GM18502 (cell line): ENCODE data around the gene INPP5J.
"Not testable (repeated sequence)": the region's sequence is repeated elsewhere in the genome, so short reads cannot be mapped to it uniquely, and the experiment has no call there.

Experiments used
- ATAC-seq: cut with Tn5 transposase; IDR thresholded peaks from one replicate; pipeline ENCODE4 v1.9.1; 2021; ENCODE audit warnings: mild to moderate bottlenecking; ENCODE audit not compliant: unreplicated experiment, poor library complexity

The INPP5J gene

DNA sequence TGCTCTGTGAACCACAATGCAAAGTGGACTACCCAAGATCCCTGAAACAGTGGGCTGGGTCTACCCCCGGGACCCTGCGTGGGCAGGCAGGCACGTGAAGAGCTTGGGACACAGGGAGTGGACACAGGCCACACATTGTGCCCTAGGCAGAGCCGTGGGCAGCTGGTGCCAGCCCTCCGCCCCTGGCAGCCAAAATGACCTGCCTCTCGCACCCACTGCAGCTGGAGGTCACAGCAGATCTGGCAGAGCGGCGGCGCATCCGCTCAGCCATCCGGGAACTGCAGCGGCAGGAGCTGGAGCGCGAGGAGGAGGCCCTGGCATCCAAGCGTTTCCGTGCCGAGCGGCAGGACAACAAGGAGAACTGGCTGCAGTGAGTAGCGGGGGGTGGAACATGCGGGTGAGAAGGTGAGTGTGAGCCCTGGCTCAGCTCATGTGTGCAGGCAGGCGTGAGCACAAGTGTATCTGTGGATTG is 35.0 kb upstream of the INPP5J start:
- ATAC-seq: no peak

DNA sequence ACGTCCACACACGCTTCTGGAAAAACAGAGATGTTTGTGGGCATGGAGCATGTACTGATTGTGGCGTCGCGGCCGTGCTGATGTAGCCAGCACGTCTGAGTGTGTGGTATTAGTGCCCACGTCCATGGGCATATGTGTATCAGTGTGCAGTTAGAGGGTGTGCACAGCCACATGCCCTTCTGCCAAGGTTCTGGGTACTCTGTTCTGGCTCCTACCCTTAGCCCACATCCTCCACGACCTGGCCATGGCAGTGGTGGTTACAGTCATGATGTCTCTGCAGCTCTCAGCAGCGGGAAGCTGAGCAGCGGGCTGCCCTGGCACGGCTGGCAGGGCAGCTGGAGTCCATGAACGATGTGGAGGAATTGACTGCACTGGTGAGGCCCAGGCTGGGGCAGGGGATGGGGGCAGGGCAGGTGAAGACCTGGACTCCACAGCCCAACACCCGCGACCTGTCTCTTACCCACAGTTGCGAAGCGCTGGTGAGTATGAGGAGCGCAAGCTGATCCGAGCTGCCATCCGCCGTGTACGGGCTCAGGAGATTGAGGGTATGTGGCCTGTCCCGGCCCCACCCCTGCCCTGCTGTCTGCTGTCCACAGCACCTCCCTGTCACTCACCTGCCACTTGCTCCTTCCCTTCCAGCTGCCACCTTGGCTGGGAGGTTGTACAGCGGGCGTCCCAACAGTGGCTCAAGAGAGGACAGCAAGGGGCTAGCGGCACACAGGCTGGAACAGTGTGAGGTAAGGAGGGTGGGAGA is 34.4 kb upstream of the INPP5J start:
- no peak for ATAC-seq

DNA sequence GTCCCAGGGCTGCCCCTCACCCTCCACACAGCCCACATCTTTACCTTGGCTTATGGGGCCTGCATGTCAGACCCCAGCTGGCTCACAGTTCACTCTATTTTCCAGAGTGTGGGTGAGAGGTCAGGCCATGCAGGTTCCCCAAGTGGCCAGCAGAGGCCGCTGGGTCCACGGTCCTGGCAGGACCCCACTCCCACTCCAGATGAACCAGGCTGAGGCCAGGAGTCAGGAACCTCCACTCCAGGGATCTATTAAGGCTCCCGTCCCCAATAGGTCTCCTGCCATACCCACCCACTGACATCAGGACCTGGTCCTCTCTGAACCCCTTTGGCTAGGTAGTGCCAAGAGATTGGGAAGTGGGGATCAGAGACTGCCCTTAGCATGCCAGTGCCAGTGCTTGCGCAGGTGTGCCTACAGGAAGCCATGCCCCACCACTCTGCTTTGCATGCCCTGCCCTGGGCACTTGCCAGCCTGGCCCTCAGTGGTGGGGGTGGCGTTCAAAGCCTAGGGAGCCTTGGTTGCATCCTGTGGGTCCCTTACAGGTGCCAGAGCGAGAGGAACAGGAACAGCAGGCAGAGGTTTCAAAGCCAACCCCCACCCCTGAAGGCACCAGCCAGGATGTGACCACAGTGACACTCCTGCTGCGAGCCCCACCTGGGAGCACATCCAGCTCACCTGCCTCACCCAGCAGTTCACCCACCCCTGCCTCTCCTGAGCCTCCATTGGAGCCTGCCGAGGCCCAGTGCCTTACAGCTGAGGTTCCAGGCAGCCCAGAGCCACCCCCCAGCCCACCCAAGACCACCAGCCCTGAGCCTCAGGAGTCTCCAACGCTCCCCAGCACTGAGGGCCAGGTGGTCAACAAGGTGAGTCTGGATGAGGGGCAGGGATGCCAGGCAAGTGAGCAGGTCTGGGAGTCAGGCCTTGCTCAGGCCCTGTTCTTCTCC is 33.3 kb upstream of the INPP5J start:
- no peak for ATAC-seq

DNA sequence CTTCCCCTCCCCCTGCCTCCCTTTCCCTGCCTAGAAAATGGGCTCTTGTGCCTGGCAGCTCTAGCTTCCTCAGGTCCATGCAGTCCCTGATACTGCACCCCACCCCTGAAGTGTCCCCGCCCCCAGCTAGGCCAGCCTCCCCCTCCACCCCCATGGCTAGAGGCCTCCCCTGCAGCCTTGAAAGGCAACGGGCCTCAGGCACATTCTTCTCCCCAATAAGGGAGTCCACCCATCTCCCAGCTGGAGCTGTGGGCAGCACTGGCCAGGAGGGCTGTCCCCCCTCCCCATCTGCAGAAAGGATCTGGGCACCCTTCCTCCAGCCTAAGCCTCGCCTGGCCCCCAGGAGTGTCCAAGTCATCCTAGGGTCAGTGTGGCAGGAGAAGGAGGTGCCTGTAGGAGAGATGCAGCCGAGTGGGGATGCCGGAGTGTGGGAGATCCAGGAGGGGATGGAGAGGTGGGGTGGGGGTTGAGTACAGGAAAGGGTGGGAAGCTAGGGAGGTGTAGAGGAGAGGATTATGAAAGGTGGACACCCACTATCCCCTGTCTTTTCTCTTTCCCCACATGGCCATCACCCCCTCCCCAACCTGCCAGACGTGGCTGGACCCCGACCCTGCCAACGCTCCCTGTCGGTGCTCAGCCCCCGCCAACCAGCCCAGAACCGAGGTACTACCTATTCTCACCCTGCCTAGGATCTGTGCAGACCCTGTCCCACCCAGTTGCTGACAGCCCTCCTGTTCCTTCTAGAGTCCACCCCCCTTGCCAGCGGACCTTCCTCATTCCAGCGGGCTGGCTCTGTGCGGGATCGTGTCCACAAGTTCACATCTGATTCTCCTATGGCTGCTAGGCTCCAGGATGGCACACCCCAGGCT is 32.3 kb upstream of the INPP5J start:
- no peak for ATAC-seq

DNA sequence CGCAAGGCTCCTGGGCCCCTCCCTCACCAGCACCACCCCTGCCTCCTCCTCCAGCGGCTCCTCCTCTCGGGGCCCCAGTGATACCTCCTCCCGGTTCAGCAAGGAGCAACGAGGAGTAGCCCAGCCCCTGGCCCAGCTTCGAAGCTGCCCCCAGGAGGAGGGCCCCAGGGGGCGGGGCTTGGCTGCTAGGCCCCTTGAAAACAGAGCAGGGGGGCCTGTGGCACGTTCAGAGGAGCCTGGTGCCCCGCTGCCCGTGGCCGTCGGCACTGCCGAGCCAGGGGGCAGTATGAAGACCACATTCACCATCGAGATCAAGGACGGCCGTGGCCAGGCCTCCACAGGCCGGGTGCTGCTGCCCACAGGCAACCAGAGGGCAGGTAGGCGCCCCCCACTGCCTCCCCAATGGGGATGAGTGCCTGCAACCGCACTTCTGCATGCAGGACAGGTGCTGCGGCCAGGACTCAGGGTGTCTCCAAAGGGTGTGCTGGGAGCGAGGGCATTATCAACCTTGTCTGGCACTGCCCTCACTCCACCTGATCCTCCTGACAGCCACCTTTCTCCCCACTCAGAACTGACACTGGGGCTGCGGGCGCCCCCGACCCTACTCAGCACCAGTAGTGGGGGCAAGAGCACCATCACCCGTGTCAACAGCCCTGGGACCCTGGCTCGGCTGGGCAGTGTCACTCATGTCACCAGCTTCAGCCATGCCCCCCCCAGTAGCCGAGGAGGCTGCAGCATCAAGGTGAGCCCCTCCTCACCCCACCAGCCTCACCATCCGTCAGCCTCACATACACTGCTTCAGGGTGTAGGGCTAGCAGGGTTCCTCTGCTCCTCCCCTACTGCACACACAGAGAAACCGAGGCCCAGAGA is 31.4 kb upstream of the INPP5J start:
- ATAC-seq: no peak

DNA sequence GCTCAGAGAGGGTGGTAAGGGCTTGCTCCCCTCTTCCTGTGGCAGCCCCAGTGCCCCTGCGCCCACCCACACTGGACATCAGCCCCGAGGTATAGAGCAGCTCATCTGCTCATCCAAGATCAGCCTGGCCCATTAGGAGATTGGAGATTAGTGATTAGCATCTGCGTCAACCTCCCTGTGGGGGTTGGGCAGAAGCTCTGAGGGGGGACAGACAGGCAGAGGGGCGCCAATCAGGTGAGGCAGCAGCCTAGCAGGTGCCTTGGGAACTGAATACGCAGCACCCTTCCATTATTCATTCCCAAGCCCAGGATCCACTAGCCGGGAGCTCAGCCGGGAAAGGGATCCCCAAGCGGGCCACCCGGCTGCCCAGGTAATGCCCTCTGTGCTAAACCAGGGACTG is 30.6 kb upstream of the INPP5J start:
- ATAC-seq: no peak

DNA sequence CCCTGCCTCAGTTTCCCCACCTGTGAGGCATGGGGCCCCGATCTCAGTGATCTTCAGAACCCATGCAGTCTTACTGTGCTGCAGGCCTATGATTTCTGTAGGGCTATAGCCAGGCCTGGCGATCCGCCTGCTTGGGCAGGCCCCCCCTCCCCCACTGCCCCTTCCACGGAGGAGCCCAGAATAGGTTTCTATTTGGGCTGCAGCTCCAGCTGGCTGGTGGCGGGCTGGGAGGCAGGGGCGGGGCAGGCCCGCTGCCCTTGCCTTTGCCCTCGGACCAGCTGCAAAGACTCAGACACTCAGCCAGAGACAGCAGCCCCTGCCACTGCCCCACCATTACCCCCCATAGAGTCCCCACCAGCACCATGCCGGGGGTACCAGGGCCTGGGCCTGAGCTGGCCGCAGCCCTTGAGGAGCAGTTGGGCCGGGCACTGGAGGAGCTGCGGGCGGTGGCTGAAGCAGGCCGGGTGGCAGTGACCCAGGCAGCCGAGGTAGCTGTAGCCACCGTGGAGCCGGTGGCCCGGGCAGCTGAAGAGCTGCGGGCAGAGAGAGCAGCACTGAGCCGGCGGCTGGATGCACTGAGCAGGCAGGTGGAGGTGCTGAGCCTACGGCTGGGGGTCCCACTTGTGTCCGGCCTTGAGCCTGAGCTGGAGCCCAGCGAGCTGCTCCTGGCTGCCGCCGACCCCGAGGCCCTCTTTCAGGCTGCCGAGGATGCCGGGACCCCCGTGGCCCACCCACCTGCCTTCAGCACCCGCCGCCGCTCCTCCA is 29.5 kb upstream of the INPP5J start:
- no peak for ATAC-seq

DNA sequence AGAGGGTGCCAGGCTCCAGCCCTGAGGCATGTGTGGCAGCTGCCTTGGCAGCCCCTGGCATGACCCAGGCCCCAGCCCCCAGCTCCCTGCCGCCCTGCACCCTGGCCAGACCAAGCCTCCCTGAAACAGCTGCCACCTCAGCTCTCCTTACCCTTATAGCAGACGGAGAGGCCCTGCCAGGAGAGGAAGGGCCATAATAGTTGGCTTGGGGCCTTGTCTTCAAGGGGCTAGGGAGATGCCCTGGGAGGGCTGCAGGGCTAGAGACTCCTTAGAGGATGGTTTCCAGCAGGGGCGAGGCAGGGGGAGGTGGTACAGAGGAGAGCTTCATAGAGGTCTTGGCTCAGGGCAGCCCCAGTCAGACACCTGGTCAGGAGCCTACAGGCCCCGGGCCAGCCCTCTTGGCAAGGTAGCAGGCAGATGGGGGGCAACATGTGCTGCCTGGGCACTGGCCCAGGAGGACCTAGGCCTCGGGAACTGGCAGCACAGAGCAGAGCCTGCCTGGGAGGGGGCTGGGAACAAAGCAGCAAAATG is 28.7 kb upstream of the INPP5J start:
- no peak for ATAC-seq

DNA sequence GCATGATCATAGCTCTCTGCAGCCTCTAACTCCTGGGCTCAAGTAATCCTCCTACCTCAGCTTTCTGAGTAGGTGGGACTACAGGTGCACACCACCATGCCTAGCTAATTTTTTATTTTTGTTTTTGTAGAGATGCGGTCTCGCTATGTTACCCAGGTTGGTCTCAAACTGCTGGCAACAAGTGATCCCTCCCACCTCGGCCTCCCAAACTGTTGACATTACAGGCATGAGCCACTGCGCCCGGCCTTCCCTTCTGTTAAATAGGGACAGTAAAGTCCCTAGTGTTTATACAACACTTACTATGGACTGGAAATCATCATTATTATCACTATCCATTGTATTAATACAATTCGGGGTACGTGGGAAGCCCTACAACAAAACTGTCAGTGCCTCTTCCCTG is 28.0 kb upstream of the INPP5J start:
- ATAC-seq: no peak

DNA sequence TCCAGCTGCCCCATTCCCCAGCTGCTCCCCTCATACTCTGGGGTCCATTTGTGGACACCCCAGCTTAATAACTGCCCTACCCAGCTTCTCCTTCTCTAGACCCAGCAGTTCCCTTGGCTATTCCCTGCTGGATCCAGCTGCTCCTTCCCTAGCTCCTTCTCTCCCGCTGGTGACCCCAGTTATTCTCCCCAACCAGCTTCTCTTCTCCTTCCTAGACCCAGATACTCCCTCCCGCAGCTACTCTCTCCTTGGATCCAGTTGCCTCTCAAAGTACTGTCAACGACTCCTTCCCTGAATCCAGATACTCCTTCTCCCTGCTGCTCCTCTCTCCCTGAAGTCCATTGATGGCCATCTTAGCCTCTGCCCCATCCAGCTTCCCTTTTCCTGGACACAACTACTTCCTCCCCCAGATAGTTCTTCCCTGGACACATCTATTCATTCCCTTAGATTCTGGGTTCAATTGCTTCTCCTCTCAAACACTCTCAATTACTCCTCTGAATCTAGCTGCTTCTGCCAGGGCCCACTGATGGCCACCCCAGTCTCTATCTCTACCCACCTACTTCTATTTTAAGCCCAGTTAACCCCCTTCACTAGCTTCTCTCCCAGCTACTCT is 27.0 kb upstream of the INPP5J start:
- no peak for ATAC-seq

DNA sequence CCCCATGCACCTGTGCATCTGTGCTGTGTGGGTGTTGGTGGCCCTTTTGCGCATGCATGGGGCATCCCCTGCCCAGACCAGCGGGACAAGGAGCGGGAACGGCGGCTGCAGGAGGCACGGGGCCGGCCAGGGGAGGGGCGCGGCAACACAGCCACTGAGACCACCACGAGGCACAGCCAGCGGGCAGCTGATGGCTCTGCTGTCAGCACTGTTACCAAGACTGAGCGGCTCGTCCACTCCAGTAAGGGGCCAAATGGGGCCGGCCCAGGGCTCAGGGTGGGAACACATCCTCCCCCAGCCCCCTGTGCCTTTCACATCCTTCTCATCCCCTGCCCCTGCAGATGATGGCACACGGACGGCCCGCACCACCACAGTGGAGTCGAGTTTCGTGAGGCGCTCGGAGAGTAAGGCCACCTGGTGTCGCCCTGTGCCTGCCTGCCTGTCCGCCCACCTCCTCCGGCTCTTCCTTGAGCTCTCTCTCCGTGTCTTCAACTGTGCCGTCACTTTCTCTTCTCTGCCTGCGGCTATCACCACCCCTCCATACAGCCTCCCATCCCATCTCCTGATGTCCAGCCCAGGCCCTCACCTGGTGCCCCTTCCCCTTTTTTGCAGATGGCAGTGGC is 26.0 kb upstream of the INPP5J start:
- ATAC-seq: no peak

DNA sequence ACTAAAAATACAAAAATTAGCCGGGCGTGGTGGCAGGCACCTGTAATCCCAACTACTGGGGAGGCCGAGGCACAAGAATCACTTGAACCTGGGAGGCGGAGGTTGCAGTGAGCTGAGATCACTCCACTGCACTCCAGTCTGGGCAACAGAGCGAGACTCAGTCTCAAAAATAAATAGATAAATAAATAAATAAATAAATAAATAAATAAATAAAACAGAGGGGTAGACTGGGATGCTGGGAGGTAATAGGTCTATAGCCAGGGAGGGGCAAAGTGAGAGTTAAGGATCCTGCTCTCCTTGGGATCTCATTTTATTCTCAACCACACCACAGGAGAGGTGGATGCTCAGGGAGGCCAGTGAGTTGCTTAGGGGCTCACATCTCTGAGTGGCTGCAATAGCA is 25.2 kb upstream of the INPP5J start:
- ATAC-seq: not testable (repeated sequence)

DNA sequence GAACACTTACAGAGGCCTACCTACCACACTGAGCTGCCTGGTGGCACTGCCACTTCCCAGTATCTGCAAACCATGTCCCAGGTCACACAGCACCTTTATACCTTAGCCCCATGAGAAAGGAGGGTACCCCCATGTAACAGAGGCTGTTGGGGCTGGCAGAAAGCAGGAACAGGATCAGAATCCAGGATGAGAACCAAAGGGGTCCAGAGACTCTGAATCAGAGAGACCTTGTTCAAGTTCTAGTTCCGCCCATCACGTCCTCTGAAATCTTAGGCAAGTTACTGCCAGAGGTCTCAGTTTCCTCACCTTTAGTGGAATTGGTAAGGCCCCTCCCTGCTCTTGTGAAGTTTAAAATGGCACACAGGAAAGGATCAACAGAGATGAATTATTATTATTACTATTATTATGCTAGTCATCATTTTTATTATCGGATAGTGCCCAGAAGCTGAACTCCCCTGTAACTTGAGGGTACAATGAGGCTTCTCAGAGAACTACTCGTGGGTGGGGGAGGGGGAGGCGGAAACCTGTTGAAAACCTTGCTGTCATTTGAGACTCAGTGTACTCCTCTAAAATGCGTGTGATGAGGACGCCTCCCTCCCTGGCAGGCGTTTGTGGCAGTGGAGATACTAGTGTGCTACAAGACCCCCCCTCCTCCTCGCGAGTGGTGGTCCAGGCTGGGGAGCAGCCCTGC is 24.7 kb upstream of the INPP5J start:
- ATAC-seq: no peak

DNA sequence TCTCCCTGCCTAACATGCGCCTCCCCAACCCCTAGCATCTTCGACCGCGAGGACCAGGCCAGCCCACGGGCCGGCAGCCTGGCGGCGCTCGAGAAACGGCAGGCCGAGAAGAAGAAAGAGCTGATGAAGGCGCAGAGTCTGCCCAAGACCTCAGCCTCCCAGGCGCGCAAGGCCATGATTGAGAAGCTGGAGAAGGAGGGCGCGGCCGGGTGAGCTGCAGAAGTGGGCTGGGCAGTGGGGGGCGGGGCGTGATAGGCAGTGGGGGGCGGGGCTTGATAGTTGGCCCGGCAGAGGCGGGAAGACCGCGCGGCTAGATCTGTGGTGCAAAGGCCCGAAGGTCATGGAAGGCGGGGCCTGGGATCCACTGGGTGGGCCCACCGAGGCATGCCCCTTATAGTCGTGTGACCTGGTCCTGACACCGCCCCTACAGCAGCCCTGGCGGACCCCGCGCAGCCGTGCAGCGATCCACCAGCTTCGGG is 24.1 kb upstream of the INPP5J start:
- no peak for ATAC-seq

DNA sequence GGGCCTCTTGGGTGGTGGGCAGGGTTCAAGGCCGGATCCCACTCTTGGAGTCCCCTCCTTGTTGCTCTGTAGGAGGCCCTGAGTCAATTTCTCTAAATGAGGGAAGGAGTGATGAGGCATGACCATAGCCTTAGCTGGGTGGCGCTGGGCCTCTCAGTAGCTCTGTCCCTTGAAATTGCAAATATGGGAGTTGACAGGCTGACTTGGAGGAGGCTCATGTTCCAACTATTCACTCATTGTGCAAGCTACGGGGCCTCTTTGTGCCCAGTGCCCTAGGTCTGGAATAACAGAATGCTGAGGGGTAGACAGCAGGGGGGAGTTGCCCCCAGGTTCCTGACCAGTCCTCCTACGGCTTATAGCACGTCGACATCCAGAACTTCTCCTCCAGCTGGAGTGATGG is 23.4 kb upstream of the INPP5J start:
- ATAC-seq: no peak

DNA sequence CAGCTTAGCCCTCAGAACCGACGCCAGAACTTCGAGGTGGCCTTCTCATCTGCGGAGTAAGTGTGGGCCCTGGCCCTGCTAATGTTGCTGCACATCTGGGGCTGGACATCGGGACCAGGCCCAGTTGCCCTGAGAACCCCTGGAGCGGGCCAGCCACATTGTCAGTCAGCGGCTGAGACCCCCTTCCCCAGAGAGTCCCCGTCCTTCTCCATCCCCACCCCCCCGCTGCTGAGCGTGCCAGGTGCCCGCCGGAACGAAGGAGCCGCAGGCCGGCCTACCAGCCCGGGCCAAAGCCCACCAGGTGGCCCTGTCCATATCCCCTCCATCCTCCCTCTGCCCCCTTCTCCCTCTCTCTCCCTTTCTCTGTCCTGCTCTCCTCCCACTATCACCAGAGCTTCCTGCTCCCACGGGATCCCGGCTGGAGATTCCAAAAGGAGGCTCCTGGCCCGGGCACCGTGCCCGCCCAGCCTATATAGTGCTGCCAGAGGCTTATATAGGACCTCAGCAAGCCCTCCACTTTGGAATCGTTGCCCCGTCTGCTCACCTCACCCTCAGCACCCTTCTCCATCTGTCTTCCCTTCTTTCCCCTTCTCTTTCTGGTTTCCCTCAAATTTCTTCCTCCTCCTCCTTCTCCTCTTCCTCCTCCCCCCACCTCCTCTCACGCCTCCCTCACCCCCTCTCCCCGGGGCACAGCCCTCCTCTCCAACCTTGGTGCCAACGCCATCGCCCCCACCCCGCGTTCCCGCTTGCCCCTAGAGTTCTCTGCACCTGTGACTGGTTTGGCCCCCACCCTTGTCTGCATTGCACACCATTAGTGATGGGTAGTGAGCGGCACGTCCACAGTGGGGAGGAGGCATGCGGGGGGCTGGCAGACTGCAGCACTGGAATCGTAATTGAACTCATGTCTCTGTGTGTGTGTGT is 22.7 kb upstream of the INPP5J start:
- no peak for ATAC-seq
